GM12872 (cell line): ENCODE data around the gene ATG4D.

Experiments
- CTCF ChIP-seq: IDR thresholded peaks from 3 replicates; pipeline ENCODE4 v1.5.1; 2011; ENCODE audit warnings: low read depth, mild to moderate bottlenecking, low read length, moderate library complexity; ENCODE audit not compliant: insufficient read depth

ATG4D gene

GRCh38 chr19:10538204-10538983 lies 5.3 kb upstream of the ATG4D start:
- TF ChIP-seq CTCF: no peak

- no peak for TF ChIP-seq CTCF
Observed at GRCh38 chr19:10543059-10543419, 665 bp upstream of the ATG4D start.

- no peak for TF ChIP-seq CTCF
Observed at GRCh38 chr19:10544242-10544752, 593 bp downstream of the ATG4D start.

- 0 out of 3 replicates have a peak, but pooled peaks have one; percentile 5 for TF ChIP-seq CTCF
Observed at GRCh38 chr19:10544753-10545251, 1.1 kb downstream of the ATG4D start.

GRCh38 chr19:10546817-10547216 lies 3.1 kb downstream of the ATG4D start:
- TF ChIP-seq CTCF: no peak

GRCh38 chr19:10548746-10549276 lies 5.1 kb downstream of the ATG4D start:
- no peak for TF ChIP-seq CTCF

- TF ChIP-seq CTCF: no peak
Observed at GRCh38 chr19:10549733-10550132, 6.0 kb downstream of the ATG4D start.
